PC-9 (cell line): ENCODE measurements around the gene LMBR1. TPM values are rescaled to one million over a fixed set of nuclear protein-coding genes. Genes with fewer than 3 reads are reported as not detected.
"Not testable (repeated sequence)": the region's sequence is repeated elsewhere in the genome, so short reads cannot be mapped to it uniquely, and the experiment has no call there.

Source experiments
- BruUV-seq: library from RNA; stranded (reverse); fragments of 400-500 nt; replicated peaks from 2 replicates; lab custom pipeline; 2021; lab: Mats Ljungman, UMichigan
- CTCF ChIA-PET: fragments of 300-600 bp; sonication (Branson Sonifier 250); formaldehyde crosslinking; loops from one replicate; lab custom pipeline; 2022; ENCODE audit warnings: antibody characterized with exemption; lab: Charles Lee
- POLR2A ChIA-PET: fragments of 300-600 bp; sonication (Branson Sonifier 250); formaldehyde crosslinking; loops from one replicate; lab custom pipeline; 2022; ENCODE audit warnings: antibody characterized with exemption; ENCODE audit not compliant: unreplicated experiment; lab: Charles Lee
- DNase-seq, 2 experiments: peaks; one replicate each; pipeline versions ENCODE4 v3.0.0 to v3.0.0-alpha.2; 2015 to 2022; ENCODE audit warnings: mixed read lengths in 1 of 2
- H2AFZ ChIP-seq: fragments of 200-600 bp; sonication (generic); 2 replicates; pipeline ENCODE4 v1.8.1; 2017; ENCODE audit warnings: antibody characterized with exemption
- H3F3A ChIP-seq: fragments of 200-600 bp; sonication (generic); 2 replicates; pipeline ENCODE4 v1.8.1; 2017; ENCODE audit warnings: antibody characterized with exemption, mild to moderate bottlenecking, low read depth; ENCODE audit not compliant: insufficient read depth
- H3K27ac ChIP-seq: fragments of 200-600 bp; sonication (generic); 2 replicates; pipeline ENCODE4 v1.6.1; 2016; ENCODE audit warnings: mixed run types
- H3K27me3 ChIP-seq: fragments of 200-600 bp; sonication (generic); 2 replicates; pipeline ENCODE4 v1.6.1; 2016; ENCODE audit warnings: low read depth, mixed run types; ENCODE audit not compliant: insufficient read depth
- H3K36me3 ChIP-seq: fragments of 200-600 bp; sonication (generic); 2 replicates; pipeline ENCODE4 v1.6.1; 2016; ENCODE audit warnings: low read depth, mixed run types
- H3K4me1 ChIP-seq: fragments of 200-600 bp; sonication (generic); replicated peaks from 2 replicates; pipeline ENCODE4 v1.6.1; 2016; ENCODE audit warnings: mixed run types; ENCODE audit not compliant: insufficient read depth
- H3K4me2 ChIP-seq: fragments of 200-600 bp; sonication (generic); 2 replicates; pipeline ENCODE4 v1.6.1; 2017; ENCODE audit warnings: mixed run types
- H3K4me3 ChIP-seq: fragments of 200-600 bp; sonication (generic); 2 replicates; pipeline ENCODE4 v1.6.1; 2016; ENCODE audit warnings: mixed run types
- H3K79me2 ChIP-seq: fragments of 200-600 bp; sonication (generic); 2 replicates; pipeline ENCODE4 v1.6.1; 2017; ENCODE audit warnings: low read depth, mixed run types
- H3K9me2 ChIP-seq: fragments of 200-600 bp; sonication (generic); 2 replicates; pipeline ENCODE4 v1.8.1; 2017; ENCODE audit warnings: mild to moderate bottlenecking; ENCODE audit not compliant: insufficient read depth
- H3K9me3 ChIP-seq: fragments of 200-600 bp; sonication (generic); 2 replicates; pipeline ENCODE4 v1.8.1; 2016; ENCODE audit warnings: low read depth; ENCODE audit not compliant: insufficient read depth
- H4K20me1 ChIP-seq: fragments of 200-600 bp; sonication (generic); 2 replicates; pipeline ENCODE4 v1.8.1; 2017; ENCODE audit not compliant: insufficient read depth
- CTCF ChIP-seq: fragments of 200-600 bp; sonication (generic); conservative IDR thresholded peaks from 2 replicates; pipeline ENCODE4 v1.6.1; 2017; ENCODE audit warnings: mixed run types, antibody characterized with exemption, mild to moderate bottlenecking, moderate library complexity
- EZH2 ChIP-seq: fragments of 200-600 bp; sonication (generic); IDR thresholded peaks from 2 replicates; pipeline ENCODE4 v1.8.0; 2017; ENCODE audit warnings: antibody characterized with exemption, low read depth
- intact Hi-C: fragments of 100-400 bp; cut with micrococcal nuclease; formaldehyde crosslinking; loops from one replicate; pipeline ENCODE4 v1.10.0; 2022; ENCODE audit not compliant: unreplicated experiment
- total RNA-seq: library from RNA; stranded (reverse); gene quantifications from 2 replicates; pipeline ENCODE4 v1.2.3, GENCODE V29; 2021

The LMBR1 gene
- total RNA-seq, 1 experiment from 2014 or later = 85.0 TPM

- POLR2A ChIA-PET = interaction anchor here (0.6 kb wide), 2 partner anchors 13 to 32 kb away, joined by 4 to 6 read pairs; no protein-coding TSS in a partner anchor
- Histone ChIP-seq H3F3A (no peaks in the 10 kb centered on the region), H3K27me3 (peaks cover 2% of the 10 kb centered on the region; the same call in 1 of the 2 replicates), H3K27ac (no peak within 1 kb of the TSS), H2AFZ (peak within 1 kb of the TSS; percentile 100), H3K79me2 (no peaks in the 10 kb centered on the region), H3K9me2 (no peaks in the 10 kb centered on the region; the same call in 1 of the 2 replicates), H3K9me3 (0 out of 2 replicates have a peak, but pooled peaks cover 6% of the 10 kb centered on the region), H3K4me1 (peaks cover 8% of the 10 kb centered on the region), H3K4me3 (peak within 1 kb of the TSS; percentile 90), H4K20me1 (no peaks in the 10 kb centered on the region), H3K36me3 (no peaks in the 10 kb centered on the region), H3K4me2 (peak within 1 kb of the TSS; percentile 87)
- DNase-seq = peak; percentile 78 to 96
- no TSS peak for BruUV-seq
- intact Hi-C loops = loop anchor here (10.0 kb wide), 1 partner anchor 836 kb away; no protein-coding TSS in a partner anchor
- CTCF ChIA-PET = interaction anchor here (0.6 kb wide), 2 partner anchors 12 to 174 kb away, joined by 3 to 8 read pairs; no protein-coding TSS in a partner anchor
- TF ChIP-seq EZH2 (no peak), CTCF (no peak)
Measured at GRCh38 chr7:156640257-156640948, 252.6 kb downstream of the LMBR1 start, which contains the start of gene RNF32. Gene RNF32, plus strand, starts transcription at chr7:156640774. Its CDS starts 3,104 bp downstream, at chr7:156643878.

GRCh38 chr7:156639426-156640256 is 253.3 kb downstream of the LMBR1 start:
- no TSS peak for BruUV-seq
- TF ChIP-seq EZH2 = no peak
- no peak for TF ChIP-seq CTCF
- Histone ChIP-seq H3K4me1 (peaks cover 8% of the 10 kb centered on the region), H3K27ac (no peak overlapping the region), H3K27me3 (no peaks in the 10 kb centered on the region), H4K20me1 (no peaks in the 10 kb centered on the region), H3K4me2 (peak overlapping the region; percentile 87), H3F3A (no peaks in the 10 kb centered on the region), H3K9me2 (no peaks in the 10 kb centered on the region), H3K9me3 (0 out of 2 replicates have a peak, but pooled peaks cover 6% of the 10 kb centered on the region), H3K36me3 (no peaks in the 10 kb centered on the region), H2AFZ (peak overlapping the region; percentile 100), H3K79me2 (no peaks in the 10 kb centered on the region), H3K4me3 (peak overlapping the region; percentile 90)
- intact Hi-C loops = loop anchor here (10.0 kb wide), 1 partner anchor 835 kb away; no protein-coding TSS in a partner anchor
- POLR2A ChIA-PET = no interaction called here
- DNase-seq = no peak
- CTCF ChIA-PET = no interaction called here

- Histone ChIP-seq H4K20me1 (no peaks in the 10 kb centered on the region), H3F3A (no peaks in the 10 kb centered on the region), H3K27me3 (no peaks in the 10 kb centered on the region), H3K9me3 (0 out of 2 replicates have a peak, but pooled peaks cover 6% of the 10 kb centered on the region), H3K79me2 (no peaks in the 10 kb centered on the region), H3K4me2 (no peak overlapping the region), H3K36me3 (no peaks in the 10 kb centered on the region), H3K4me1 (peaks cover 8% of the 10 kb centered on the region), H3K4me3 (no peak overlapping the region), H2AFZ (no peak overlapping the region), H3K9me2 (no peaks in the 10 kb centered on the region), H3K27ac (no peak overlapping the region)
- intact Hi-C loops = no loop called here
- ChIA-PET POLR2A (no interaction called here), CTCF (no interaction called here)
- no peak for DNase-seq
- no peak for TF ChIP-seq CTCF
- no peak for TF ChIP-seq EZH2
- no TSS peak for BruUV-seq
Measured at GRCh38 chr7:156638443-156639077, 254.4 kb downstream of the LMBR1 start.

- H3K27ac ChIP-seq, H2AFZ ChIP-seq, H3K9me2 ChIP-seq, H3K27me3 ChIP-seq, H3K4me3 ChIP-seq, H3K4me1 ChIP-seq, CTCF ChIA-PET, H4K20me1 ChIP-seq, BruUV-seq, H3K4me2 ChIP-seq, H3K9me3 ChIP-seq, H3K79me2 ChIP-seq, intact Hi-C loops, H3F3A ChIP-seq, DNase-seq, POLR2A ChIA-PET, H3K36me3 ChIP-seq: not testable (repeated sequence)
Measured at GRCh38 chr7:156637093-156637492, 255.9 kb downstream of the LMBR1 start.
